ENCODE results near the gene HCST.
"Not testable (repeated sequence)": the region's sequence is repeated elsewhere in the genome, so short reads cannot be mapped to it uniquely, and the experiment has no call there.

Gene HCST

GRCh38 chr19:35901854-35902661 lies at the start of gene HCST:
HCST (plus strand) TSS chr19:35902529; CDS start chr19:35902594, 65 bp downstream.
- no peak for DNase-seq (ENCODE audit: extremely low read depth in 1 of 2, low read depth in 1 of 2)

- no peak for DNase-seq (ENCODE audit: extremely low read depth in 1 of 2, low read depth in 1 of 2)
Observed at GRCh38 chr19:35853038-35853756, 49.1 kb upstream of the HCST start.

GRCh38 chr19:35856546-35857149 lies 45.7 kb upstream of the HCST start, which contains the start of gene KIRREL2:
KIRREL2 (plus strand) TSS chr19:35856911; CDS start chr19:35857120, 209 bp downstream.
- no peak for DNase-seq (ENCODE audit: extremely low read depth in 1 of 2, low read depth in 1 of 2)

GRCh38 chr19:35858311-35858710 lies 44.0 kb upstream of the HCST start:
- DNase-seq (ENCODE audit: extremely low read depth in 1 of 2, low read depth in 1 of 2), result no peak

GRCh38 chr19:35859414-35859813 lies 42.9 kb upstream of the HCST start:
- DNase-seq (ENCODE audit: extremely low read depth in 1 of 2, low read depth in 1 of 2), result no peak

GRCh38 chr19:35860436-35860817 lies 41.9 kb upstream of the HCST start:
- no peak for DNase-seq (ENCODE audit: extremely low read depth in 1 of 2, low read depth in 1 of 2)

- DNase-seq (ENCODE audit: extremely low read depth in 1 of 2, low read depth in 1 of 2), result no peak
Observed at GRCh38 chr19:35860818-35861639, 41.3 kb upstream of the HCST start.

GRCh38 chr19:35861640-35862160 lies 40.6 kb upstream of the HCST start:
- DNase-seq (ENCODE audit: extremely low read depth in 1 of 2, low read depth in 1 of 2), result no peak

- DNase-seq (ENCODE audit: extremely low read depth in 1 of 2, low read depth in 1 of 2), result no peak
Observed at GRCh38 chr19:35862528-35862927, 39.8 kb upstream of the HCST start.

GRCh38 chr19:35863018-35863417 lies 39.3 kb upstream of the HCST start:
- DNase-seq (ENCODE audit: extremely low read depth in 1 of 2, low read depth in 1 of 2), result no peak

- peak in 1 of 2 donors; percentile 53 for DNase-seq (ENCODE audit: extremely low read depth in 1 of 2, low read depth in 1 of 2)
Observed at GRCh38 chr19:35868172-35868822, 34.0 kb upstream of the HCST start, which contains the start of gene APLP1. APLP1 (plus strand) TSS chr19:35868574; CDS start chr19:35868637, 63 bp downstream.

GRCh38 chr19:35868823-35869326 lies 33.5 kb upstream of the HCST start:
- no peak for DNase-seq (ENCODE audit: extremely low read depth in 1 of 2, low read depth in 1 of 2)

GRCh38 chr19:35869327-35870123 lies 32.8 kb upstream of the HCST start:
- peak; percentile 45 to 58 for DNase-seq (ENCODE audit: extremely low read depth in 1 of 2, low read depth in 1 of 2)

- not testable (repeated sequence) for DNase-seq (ENCODE audit: extremely low read depth in 1 of 2, low read depth in 1 of 2)
Observed at GRCh38 chr19:35870124-35870736, 32.1 kb upstream of the HCST start.

- DNase-seq (ENCODE audit: extremely low read depth in 1 of 2, low read depth in 1 of 2), result no peak
Observed at GRCh38 chr19:35870798-35871197, 31.5 kb upstream of the HCST start.

GRCh38 chr19:35871611-35872010 lies 30.7 kb upstream of the HCST start:
- no peak for DNase-seq (ENCODE audit: extremely low read depth in 1 of 2, low read depth in 1 of 2)

GRCh38 chr19:35872180-35872579 lies 30.1 kb upstream of the HCST start:
- DNase-seq (ENCODE audit: extremely low read depth in 1 of 2, low read depth in 1 of 2), result no peak

- DNase-seq (ENCODE audit: extremely low read depth in 1 of 2, low read depth in 1 of 2), result no peak
Observed at GRCh38 chr19:35874392-35874930, 27.9 kb upstream of the HCST start.
